GM21390 (cell line): Measurements from ENCODE around the gene RHOF.
"Not testable (repeated sequence)": the region's sequence is repeated elsewhere in the genome, so short reads cannot be mapped to it uniquely, and the experiment has no call there.

Source experiments
- ATAC-seq: cut with Tn5 transposase; IDR thresholded peaks from one replicate; pipeline ENCODE4 v1.9.1; 2021; ENCODE audit not compliant: unreplicated experiment

RHOF gene

DNA sequence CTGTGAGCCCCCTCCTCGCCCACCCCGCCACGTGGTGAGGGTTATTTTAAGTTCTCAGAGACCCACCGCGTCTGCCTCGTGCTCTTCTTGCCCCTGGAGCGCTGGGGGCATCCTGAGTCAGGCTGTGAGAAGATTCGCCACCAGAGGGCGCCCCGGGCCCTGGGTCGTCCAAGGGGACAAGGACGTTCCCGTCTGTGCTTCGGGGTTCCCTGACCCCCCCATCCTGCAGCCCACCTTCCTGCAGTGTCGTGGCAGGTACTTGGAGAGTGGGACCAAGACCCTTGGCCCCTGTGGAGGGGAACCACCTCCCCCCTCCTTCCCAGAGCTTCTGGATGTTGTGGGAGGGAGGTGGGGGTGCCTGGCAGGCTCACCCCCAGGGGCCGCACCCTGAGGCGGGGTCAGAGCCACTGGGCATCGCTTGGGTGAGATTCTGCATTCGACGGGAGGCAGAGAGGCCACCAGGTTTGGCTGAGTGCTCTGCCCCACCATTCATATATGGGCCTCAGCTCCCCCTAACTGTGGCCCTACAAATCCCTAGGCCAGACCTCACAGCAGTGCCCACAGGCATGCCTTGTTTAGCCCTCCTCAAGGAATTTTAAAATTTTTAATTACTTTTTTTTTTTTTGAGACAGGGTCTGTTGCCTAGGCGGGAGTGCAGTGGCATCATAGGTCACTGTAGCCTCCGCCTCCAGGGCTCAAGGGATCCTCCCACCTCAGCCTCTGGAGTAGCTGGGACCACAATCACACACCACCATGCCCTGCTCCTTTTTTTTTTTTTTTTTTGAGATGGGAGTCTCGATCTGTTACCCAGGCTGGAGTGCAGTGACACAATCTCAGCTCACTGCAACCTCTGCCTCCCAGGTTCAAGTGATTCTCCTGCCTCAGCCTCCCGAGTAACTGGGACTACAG is 17.0 kb downstream of the RHOF start:
- ATAC-seq: peak; percentile 53

- ATAC-seq: no peak
Measured at GRCh38 chr12:121775501-121775900, 18.0 kb downstream of the RHOF start.

GRCh38 chr12:121774968-121775474 is 18.5 kb downstream of the RHOF start:
- ATAC-seq: no peak

GRCh38 chr12:121773011-121773777 is 20.3 kb downstream of the RHOF start:
- ATAC-seq: peak; percentile 75

DNA sequence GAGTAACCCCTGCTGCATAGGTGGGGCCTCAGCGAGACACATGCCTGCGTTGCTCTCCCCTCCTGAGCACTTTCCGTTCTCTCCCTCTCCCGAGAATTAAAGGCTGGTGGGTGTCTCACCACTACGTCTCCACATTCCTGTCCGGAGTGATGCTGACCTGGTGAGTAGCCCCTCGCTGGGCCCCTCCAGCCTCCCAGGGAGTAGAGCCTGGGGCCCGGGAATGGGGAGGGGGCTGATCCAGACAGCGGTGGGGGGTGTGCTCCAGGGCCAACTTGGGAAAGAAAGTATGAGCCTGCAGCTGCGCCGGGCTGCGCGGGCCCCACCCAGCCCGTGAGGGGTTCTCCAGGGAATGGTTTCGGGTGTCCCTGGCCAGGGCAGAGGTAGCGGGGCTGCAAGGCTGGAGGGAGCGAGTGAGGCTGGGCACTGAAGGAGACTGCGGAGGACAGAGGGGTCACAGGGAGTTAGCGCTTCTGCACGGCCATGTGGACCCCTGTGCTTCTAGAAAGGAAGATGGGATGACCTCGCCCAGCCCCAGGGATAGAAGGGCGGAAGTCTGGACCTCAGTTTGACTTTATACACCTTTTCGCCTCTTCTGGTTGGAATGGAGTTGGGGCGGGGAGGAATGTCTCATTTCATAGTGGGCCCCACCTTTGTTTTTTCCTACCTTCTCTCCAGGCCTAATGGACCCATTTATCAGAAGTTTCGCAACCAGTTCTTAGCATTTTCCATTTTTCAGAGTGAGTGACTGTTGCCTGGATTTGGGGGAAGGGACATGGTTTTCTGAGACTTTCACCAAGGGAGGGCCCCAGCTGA is 22.5 kb downstream of the RHOF start:
- no peak for ATAC-seq

DNA sequence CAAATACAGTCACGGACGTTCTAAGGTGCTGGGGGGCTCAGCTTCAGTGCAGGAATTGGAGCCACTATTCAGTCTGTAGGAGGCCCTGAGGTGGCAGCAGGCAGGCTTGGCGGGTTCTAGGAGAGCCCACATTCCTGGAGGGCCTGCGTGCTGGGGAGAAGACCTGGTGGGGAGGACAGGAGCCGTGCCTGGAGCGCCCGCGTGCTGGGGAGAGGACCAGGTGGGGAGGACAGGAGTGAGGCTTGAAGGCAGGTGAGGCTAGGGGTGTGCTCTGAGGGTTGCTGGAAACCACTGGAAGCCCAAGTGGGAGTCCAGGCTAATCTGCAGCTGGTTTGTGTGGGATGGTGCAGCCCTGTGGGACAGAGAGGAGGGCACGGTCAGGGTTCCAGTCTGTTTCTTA is 23.1 kb downstream of the RHOF start:
- no peak for ATAC-seq

DNA sequence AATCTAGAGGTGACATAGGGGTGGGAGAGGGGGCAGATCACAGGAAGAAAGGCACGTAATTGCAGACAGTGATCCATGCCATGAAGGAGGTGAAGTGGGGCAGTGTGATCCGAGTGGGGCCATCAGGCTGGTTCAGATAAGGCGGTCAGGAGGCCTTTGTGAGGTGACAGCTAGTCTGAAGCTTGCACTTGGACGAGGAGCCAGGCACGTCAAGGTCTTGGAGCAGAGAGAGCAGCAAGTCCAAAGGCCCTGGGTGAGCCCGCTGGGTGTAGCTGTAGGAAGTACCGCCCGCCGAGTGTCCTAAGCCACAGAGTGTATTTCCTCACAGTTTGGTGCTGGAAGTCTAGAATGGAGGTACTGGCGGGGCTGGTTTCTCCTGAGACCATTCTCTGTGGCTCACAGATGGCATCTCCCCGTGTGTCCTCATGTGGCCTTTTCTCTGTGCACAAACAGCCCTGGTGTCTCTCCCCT is 23.6 kb downstream of the RHOF start:
- no peak for ATAC-seq

GRCh38 chr12:121769297-121769830 is 24.1 kb downstream of the RHOF start:
- ATAC-seq: no peak

DNA sequence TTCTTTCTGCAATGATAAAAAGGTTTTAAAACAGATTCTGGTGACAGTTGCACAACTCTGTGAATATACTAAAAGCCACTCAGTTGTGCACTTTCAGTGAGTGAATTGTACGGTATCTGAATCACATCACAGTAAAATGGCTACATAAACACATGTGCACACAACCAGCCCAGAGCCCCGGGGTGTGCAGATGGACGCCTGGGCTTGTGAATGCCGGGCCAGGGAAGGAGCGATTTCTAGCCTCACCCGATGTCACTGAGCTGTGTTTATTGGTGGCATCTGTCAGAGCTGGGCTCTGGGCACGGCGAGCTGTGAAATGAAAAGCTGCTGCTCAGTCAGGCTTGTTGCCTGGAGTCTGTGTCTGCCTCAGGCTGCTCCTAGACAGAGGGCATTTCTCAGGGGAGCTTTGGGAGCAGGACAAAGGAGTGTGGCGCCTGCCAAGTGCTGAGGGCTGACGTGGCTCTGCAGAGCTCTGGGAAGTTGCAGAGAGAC is 25.9 kb downstream of the RHOF start:
- no peak for ATAC-seq

DNA sequence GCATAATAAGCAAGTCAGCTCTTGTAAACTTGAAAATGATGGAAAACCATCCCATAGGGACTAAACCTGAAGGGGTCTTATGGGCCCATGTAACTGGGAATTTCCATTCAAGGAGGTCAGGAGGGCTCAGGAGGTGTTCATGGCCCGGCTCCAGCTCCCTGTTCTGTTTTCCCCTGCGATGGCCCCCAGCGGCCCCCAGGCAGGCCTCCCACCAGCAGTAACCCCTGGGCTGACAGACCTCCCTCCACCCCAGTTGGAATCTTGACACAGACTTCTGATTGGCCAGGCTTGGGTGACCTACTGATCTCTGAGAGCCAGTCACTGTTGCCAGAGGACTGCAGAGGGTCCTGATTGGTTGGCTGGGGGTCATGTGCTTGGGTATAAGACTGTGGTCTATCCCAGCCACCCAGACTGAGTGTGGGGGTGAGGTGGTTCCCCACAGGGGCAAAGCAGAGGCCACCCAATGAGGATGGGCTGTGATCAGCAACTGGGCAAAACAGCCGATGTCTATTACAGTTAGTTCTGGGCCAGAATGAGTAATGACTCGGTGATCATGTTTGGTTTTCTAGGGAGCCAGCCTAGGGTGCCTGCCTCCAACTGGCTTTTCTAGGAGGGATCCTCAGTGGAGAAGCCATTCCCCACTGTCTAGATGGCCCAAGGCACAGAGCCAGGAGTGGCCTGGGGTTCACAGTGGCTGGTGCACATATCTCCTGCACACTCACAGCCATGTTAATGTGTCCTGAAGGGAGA is 27.0 kb downstream of the RHOF start:
- ATAC-seq: no peak

DNA sequence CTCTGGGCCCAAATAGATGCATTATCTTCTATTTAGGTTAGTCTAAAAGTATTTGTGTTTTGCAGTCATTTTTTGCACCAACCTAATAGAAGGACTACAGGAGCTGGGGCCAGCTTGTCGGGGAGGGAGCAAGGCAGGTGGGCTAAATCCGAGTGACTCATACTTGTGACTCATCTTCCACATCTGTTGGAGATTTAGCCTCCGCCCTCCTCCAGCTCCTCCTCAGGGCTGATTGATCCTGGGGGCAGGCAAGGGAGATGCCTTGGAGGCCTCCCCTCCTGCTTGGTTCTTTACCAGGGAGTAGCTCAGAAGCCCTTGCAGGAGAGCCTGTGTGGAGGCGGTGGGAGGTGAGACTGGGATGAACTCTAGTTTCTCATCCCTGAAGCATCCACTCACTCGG is 27.9 kb downstream of the RHOF start:
- no peak for ATAC-seq

- no peak for ATAC-seq
Measured at GRCh38 chr12:121764808-121765207, 28.7 kb downstream of the RHOF start.

GRCh38 chr12:121762269-121762668 is 31.2 kb downstream of the RHOF start:
- no peak for ATAC-seq

DNA sequence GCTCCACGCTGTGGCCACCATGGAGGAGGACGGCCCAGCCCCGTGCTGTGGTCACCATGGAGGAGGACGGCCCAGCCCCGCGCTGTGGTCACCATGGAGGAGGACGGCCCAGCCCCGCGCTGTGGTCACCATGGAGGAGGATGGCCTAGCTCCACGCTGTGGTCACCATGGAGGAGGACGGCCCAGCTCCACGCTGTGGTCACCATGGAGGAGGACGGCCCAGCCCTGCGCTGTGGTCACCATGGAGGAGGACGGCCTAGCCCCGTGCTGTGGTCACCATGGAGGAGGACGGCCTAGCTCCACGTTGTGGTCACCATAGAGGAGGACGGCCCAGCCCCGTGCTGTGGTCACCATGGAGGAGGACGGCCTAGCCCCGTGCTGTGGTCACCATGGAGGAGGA is 35.0 kb downstream of the RHOF start:
- not testable (repeated sequence) for ATAC-seq

DNA sequence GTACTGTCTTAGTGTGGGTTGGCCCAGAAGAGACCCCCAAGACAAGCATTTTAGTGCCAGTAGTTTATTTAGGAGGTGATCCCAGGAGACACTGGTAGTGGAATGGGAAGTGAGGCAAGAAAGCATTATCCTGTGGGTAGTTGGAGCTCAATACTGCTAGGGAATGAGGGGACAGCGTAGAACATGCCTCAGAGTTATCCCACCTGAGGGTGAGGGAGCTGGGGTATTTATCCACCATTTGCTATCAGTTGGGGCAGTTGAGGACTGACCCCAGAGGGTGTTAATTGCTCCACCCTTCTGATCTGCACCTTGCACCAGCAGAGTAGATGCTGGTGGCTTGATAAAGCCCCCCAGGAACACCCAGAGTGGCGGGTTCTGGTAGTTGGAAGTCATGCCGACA is 37.9 kb downstream of the RHOF start:
- no peak for ATAC-seq

GRCh38 chr12:121754836-121755235 is 38.7 kb downstream of the RHOF start:
- ATAC-seq: no peak

DNA sequence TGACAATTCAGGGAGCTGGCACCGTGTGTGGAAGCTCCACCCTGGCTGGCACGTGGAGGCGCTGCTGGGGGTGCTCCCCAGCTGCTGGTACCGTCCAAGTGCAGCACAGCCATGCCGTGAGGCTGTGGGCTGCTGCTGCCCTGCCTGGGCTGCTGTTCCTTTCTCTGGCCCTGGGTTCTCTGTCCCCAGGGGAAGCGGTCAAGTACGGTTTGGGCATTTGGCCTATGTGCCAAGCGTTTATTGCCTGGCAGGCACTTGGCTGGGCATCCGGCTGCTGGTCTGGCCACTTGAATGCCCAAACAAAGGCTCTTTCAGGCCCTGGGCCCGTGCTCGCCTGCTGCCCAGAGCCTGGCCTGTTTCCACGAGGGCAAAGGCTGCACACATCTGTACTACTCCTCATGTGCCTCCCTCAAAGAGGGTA is 39.6 kb downstream of the RHOF start:
- no peak for ATAC-seq

GRCh38 chr12:121751749-121752351 is 41.6 kb downstream of the RHOF start:
- ATAC-seq: no peak

DNA sequence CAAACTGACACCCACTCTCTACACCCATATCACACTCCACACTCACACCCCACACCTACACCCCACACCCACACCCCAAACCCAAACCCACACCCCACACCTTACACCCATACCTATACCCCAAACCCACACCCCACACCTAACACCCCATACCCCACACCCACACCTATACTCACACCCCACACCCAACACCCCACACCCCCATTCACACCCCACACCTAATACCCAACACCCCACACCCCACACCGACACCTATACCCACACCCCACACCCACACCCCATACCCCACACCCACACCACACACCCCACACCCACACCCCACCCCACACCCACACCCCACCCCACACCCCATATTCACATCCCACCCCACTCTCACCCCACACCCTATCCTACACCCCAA is 42.5 kb downstream of the RHOF start:
- no peak for ATAC-seq
